ENCODE measurements around the gene MYL4. TPM values are rescaled to one million over a fixed set of nuclear protein-coding genes. Genes with fewer than 3 reads are reported as not detected.
"Not testable (repeated sequence)": the region's sequence is repeated elsewhere in the genome, so short reads cannot be mapped to it uniquely, and the experiment has no call there.

Gene MYL4
- total RNA-seq, 1 donor from 2014 or later: not detected

DNA sequence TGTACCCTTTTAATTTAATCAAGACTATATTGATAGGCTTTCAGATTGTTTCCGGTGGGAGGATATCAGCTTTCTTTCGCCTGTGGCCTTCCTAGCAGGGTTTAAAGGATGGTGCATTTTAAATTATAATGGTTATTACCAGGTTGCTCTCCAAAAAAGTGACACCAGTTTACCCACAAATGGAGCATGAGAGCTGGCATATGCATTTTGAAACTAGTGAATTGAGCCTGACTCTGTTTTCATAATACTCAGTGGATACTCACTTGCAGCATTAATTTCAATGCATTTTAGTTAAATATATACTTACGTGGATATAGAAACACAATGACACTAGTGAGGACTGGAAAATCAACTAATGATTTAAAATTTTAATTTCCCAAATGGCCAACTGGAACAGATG is 5.8 kb downstream of the MYL4 start:
- intact Hi-C loops (cut with DNase I): no loop called here
- H3K9me3 ChIP-seq: no peaks in the 10 kb centered on the region
- no peaks in the 10 kb centered on the region for H3K36me3 ChIP-seq
- no peaks in the 10 kb centered on the region for H3K4me1 ChIP-seq
- no peak overlapping the region for H3K27ac ChIP-seq
- TF ChIP-seq POLR2AphosphoS5 (IDR thresholded peaks at IDR 0.05; ENCODE audit: insufficient read depth in 1 of 2, low read depth in 1 of 2) (no peak), POLR2A (IDR thresholded peaks at IDR 0.05) (no peak)
- TF ChIP-seq, protein P1, sequence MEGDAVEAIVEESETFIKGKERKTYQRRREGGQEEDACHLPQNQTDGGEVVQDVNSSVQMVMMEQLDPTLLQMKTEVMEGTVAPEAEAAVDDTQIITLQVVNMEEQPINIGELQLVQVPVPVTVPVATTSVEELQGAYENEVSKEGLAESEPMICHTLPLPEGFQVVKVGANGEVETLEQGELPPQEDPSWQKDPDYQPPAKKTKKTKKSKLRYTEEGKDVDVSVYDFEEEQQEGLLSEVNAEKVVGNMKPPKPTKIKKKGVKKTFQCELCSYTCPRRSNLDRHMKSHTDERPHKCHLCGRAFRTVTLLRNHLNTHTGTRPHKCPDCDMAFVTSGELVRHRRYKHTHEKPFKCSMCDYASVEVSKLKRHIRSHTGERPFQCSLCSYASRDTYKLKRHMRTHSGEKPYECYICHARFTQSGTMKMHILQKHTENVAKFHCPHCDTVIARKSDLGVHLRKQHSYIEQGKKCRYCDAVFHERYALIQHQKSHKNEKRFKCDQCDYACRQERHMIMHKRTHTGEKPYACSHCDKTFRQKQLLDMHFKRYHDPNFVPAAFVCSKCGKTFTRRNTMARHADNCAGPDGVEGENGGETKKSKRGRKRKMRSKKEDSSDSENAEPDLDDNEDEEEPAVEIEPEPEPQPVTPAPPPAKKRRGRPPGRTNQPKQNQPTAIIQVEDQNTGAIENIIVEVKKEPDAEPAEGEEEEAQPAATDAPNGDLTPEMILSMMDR (IDR thresholded peaks at IDR 0.05): no peak
- no peak for DNase-seq (ENCODE audit: extremely low spot score in 2 of 2)
- no peak overlapping the region for H3K4me3 ChIP-seq
- H3K27me3 ChIP-seq: no peaks in the 10 kb centered on the region

DNA sequence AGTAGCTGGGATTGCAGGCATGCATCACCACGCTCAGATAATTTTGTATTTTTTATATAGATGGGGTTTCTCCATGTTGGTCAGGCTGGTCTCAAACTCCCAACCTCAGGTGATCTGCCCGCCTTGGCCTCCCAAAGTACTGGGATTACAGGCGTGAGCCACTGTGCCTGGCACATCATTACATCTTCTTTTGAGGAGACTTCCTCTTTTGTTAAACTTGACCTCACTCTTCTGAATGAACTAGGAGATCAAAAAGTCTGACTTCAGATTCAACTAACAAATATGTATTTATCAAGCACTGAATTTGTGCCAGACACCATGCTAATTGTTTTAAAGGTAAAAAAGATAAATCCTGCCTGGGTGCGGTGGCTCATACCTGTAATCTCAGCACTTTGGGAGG is 7.7 kb downstream of the MYL4 start:
- intact Hi-C loops (cut with DNase I): not testable (repeated sequence)

DNA sequence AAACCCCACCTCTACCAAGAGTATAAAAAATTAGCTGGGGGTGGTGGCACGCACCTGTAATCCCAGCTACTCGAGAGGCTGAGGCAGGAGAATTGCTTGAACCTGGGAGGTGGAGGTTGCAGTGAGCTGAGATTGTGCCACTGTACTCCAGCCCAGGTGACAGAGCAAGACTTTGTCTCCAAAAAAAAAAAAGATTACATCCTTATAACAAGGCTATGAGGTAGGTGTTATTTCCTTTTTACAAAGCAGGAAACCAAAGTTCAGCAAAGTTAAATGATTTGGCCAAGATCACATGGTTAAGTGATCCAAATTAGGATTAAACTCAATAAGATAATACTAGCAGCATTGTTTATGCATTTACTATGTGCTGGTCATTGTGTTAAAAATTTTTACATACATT is 8.1 kb downstream of the MYL4 start:
- intact Hi-C loops (cut with DNase I); DNase-seq (ENCODE audit: extremely low spot score in 2 of 2); H3K4me3 ChIP-seq; H3K36me3 ChIP-seq; H3K27ac ChIP-seq; H3K27me3 ChIP-seq; H3K4me1 ChIP-seq; H3K9me3 ChIP-seq: not testable (repeated sequence)

More for the DNA sequence above, 7.7 kb downstream of the MYL4 start:
- H3K9me3 ChIP-seq; H3K27me3 ChIP-seq; H3K27ac ChIP-seq; H3K4me3 ChIP-seq; H3K4me1 ChIP-seq; H3K36me3 ChIP-seq; DNase-seq (ENCODE audit: extremely low spot score in 2 of 2): not testable (repeated sequence)

DNA sequence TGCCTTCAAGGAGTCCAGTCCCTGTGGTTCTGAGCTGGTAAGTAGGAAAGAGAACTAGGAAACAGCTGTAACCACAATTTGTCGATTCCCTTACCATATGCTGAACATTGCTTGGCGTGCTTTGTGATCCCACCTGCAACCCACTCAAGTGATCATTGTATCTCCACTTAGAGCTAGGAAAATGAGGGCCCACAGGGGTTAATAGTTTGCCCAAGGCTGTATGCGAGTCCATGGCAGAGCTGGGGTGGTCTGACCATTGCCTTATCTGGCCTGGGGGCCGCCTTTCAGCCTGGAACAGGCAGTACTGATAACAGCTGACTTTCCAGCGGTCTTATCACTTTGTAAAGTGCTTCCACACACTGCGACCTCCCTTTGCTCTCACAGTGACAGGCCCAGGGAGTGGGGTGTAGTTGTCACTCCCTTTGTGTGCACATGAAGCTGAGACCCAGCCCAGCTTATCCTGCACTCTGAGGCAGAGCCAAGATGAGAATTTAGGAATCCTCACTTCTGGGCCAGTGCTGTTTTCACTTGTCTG is 9.8 kb downstream of the MYL4 start:
- Histone ChIP-seq H3K27me3 (no peaks in the 10 kb centered on the region), H3K36me3 (no peaks in the 10 kb centered on the region), H3K9me3 (no peaks in the 10 kb centered on the region), H3K27ac (no peak overlapping the region), H3K4me1 (peaks cover 6% of the 10 kb centered on the region), H3K4me3 (no peak overlapping the region)
- TF ChIP-seq, protein P1 (IDR thresholded peaks at IDR 0.05): no peak
- TF ChIP-seq POLR2AphosphoS5 (IDR thresholded peaks at IDR 0.05; ENCODE audit: insufficient read depth in 1 of 2, low read depth in 1 of 2) (no peak), POLR2A (IDR thresholded peaks at IDR 0.05) (no peak)
- DNase-seq (ENCODE audit: extremely low spot score in 2 of 2): no peak
- intact Hi-C loops (cut with DNase I): no loop called here

DNA sequence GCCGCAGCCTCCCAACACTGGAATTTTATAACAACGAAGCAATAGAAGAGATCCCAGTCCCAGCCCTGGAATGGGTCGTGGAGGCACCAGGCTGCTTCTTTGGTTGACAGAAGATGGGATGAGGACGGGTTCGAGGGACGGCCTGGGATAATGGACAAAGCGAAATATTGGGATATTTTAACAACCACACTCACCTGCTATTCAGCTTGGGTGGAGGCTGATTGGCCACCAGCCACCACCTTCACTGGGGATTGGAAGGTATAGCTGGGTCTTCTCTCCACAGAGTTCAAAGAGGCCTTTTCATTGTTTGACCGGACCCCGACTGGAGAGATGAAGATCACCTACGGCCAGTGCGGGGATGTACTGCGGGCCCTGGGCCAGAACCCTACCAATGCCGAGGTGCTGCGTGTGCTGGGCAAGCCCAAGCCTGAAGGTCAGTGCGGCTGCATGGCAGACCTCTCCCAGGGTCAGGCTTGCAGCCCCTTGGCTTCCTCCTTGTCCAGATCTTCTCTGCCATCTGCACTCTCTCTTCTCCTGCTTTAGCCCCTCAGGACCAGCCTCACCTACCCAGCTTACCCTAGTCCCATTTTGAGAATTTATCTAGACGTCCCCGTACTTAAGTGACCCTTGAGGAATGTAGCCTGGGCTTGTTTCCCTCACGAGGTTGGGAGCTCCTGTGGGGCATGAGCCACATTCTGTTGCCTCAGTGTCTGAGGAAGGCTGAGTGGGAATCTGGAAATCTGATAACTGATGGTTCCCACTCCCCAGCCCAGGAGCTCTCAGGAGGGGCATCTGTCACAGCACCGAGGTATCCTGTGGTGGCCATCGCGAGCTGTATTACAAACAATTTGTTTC is 10.7 kb downstream of the MYL4 start:
- Histone ChIP-seq H3K27me3 (no peaks in the 10 kb centered on the region), H3K27ac (no peak overlapping the region), H3K4me3 (no peak overlapping the region), H3K4me1 (peaks cover 14% of the 10 kb centered on the region), H3K36me3 (no peaks in the 10 kb centered on the region), H3K9me3 (no peaks in the 10 kb centered on the region)
- no peak for DNase-seq (ENCODE audit: extremely low spot score in 2 of 2)
- TF ChIP-seq, protein P1 (IDR thresholded peaks at IDR 0.05): no peak
- no peak for TF ChIP-seq POLR2A (IDR thresholded peaks at IDR 0.05)
- TF ChIP-seq POLR2AphosphoS5 (IDR thresholded peaks at IDR 0.05; ENCODE audit: insufficient read depth in 1 of 2, low read depth in 1 of 2): no peak
- intact Hi-C loops (cut with DNase I): no loop called here

DNA sequence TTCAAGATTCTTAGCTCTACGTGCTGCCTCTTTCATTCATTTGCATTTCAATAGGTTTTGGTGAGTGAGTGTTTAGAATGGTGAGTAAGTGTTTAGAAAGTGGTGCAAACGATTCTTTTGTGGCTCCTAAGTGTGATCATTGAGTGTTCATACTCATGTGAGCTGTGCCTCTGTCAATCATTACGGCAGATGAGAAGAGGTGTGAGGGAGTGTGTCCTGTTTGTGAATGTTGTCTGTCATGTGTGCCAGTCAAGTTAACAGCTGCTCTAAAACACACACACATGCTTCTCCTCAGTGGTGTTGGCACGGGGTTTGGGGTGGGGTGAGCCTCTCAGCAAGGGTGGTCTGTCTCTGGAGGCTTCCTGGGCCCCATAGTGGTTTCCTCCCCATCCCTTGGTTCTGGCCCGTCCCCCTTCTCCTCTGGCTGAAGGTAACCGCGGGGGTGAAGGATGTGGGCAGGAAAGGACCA is 11.4 kb downstream of the MYL4 start:
- no peaks in the 10 kb centered on the region for H3K27me3 ChIP-seq
- no peaks in the 10 kb centered on the region for H3K36me3 ChIP-seq
- H3K4me1 ChIP-seq: peaks cover 21% of the 10 kb centered on the region
- no peak overlapping the region for H3K27ac ChIP-seq
- no peak for DNase-seq (ENCODE audit: extremely low spot score in 2 of 2)
- H3K4me3 ChIP-seq: no peak overlapping the region
- intact Hi-C loops (cut with DNase I): no loop called here
- TF ChIP-seq POLR2A (IDR thresholded peaks at IDR 0.05) (no peak), POLR2AphosphoS5 (IDR thresholded peaks at IDR 0.05; ENCODE audit: insufficient read depth in 1 of 2, low read depth in 1 of 2) (no peak)
- TF ChIP-seq, protein P1 (IDR thresholded peaks at IDR 0.05): no peak
- H3K9me3 ChIP-seq: no peaks in the 10 kb centered on the region
